GM10847 (cell line): ENCODE data around the gene OR7D2.

Experiments used
- POLR2A ChIP-seq: IDR thresholded peaks from 2 replicates; pipeline ENCODE4 v1.6.1; 2011; ENCODE audit not compliant: insufficient read length; ENCODE audit errors: extremely low read depth

The OR7D2 gene

DNA sequence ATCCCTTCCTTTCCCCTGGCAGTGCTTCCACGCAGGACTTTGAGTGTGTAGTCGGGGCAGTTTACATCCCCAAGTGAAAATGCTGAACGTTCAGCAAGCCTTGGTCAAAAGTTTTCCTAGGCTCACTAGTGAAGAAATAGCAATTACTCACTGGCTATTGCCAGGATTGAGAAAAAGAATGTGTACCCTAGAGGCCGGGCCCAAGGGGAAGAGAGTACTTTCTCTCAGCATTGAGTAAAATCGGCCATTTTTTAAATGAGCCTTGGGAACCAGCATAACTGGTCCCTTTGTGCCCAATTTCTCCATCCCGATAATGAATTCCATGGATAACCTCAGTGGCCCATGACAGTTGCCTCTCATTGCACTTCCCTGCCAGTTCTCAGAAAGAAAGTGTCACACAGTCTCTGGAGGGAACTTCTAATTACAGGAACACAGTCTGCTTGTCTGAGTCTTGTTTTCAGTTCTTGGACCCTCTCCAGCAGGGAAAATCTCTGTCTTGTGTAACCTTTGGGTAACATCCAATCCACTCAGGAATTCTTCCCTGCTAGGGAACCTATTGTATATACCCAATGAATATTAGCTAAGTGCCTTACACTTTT lies 7.3 kb upstream of the OR7D2 start:
- no peak for TF ChIP-seq POLR2A

DNA sequence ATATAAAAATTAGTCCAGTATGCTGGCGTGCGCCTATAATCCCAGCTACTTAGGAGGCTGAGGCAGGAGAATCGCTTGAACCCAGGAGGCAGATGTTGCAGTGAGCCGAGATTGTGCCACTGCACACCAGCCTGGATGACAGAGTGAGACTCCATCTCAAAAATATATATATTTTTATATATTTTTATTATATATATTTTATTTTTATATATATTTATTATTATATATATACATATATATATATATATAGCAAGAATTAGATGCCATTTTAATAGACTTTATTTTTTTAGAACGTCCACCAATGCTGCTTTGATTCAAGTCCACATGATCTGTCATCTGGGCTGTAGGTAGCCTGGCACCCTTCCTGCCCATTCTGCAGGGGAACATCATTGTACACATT lies 3.5 kb upstream of the OR7D2 start:
- no peak for TF ChIP-seq POLR2A

DNA sequence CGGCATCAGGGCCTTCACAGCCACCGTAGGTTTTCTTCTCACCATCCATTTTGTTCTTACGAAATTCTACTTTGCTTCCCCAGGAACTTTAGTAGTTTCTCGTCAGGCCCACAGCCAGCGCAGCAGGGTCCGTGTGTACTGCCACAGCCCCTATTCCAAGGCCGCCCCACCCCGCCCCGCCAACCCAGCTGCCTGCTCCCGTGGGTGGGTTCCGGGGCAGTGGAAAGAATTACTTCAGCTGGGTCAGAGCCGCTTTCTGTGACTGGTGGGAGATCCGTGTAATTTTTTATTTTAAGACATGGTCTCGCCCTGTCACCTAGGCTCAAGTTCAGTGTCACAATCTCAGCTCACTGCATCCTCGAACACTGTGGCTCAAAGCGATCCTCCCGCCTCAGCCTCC lies 4.2 kb downstream of the OR7D2 start:
- TF ChIP-seq POLR2A: no peak

- no peak for TF ChIP-seq POLR2A
Observed at GRCh38 chr19:9187191-9187590, 8.4 kb downstream of the OR7D2 start.

DNA sequence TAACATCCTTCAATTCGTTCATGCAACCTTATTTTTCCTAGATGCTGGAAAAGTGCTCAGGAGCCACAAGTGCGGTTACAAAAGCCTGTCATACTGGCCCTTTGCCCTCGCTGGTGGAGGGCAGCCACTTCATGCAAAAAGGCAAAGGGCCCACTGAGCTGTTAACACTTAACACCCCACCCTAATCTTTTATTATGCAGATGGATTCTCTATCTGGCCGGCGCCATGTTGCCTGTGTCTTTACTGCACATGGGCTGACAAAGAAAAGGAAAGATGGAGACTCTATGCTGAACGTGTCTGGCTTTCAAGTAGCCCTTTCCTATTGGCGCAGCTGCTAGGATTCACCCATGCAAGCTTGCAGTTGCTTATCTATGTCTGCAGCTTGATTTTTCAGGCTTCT lies 10.8 kb downstream of the OR7D2 start:
- TF ChIP-seq POLR2A: no peak

GRCh38 chr19:9205501-9206113 lies 26.8 kb downstream of the OR7D2 start:
- no peak for TF ChIP-seq POLR2A

DNA sequence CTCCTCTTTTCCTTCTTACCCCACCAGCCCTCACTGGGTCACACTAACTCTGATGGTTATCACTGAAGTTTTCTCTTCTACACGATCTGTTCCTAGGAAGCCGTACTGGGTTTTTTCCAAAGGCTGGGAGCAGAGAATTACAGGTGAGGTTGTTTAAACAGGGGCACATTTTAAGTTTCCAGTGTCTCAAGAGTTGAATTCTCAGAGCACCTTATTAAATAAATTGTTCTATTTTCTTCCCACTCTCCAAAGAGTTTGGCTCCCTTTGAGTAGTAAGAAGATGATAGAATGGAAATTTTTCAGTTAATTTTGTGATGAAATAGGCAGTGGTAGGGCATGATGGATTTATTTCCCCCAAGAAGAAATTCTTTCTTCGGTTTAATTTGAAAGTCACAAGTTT lies 40.7 kb downstream of the OR7D2 start, which contains the start of gene OR7D4:
TSS of gene OR7D4 (minus strand) at position 101 of the 400 bp plus-strand sequence. CDS start 4,752 bp downstream, outside the sequence.
- TF ChIP-seq POLR2A: no peak
